ENCODE results near the gene MYH6. TPM values are rescaled to one million over a fixed set of nuclear protein-coding genes. Genes with fewer than 3 reads are reported as not detected.

MYH6 gene
- total RNA-seq, 1 experiment from 2014 or later, result not detected

GRCh38 chr14:23351681-23352505 lies 56.2 kb downstream of the MYH6 start:
- ChIA-PET POLR2A (ENCODE audit: low non-redundant PET) (no interaction called here), CTCF (no interaction called here)
- H3K4me1 ChIP-seq (ENCODE audit: insufficient read depth, low read length, poor library complexity, severe bottlenecking), result peaks cover 5% of the 10 kb centered on the region
- no TSS peak for BruUV-seq (replicated peaks)
- H3K27ac ChIP-seq (ENCODE audit: low read depth, low read length, poor library complexity, severe bottlenecking), result peak overlapping the region; percentile 61
- intact Hi-C loops (cut with micrococcal nuclease; ENCODE audit: unreplicated experiment), result loop anchor here (1.0 kb wide), 1 partner anchor 16 kb away; no protein-coding TSS in a partner anchor
- peaks cover 7% of the 10 kb centered on the region for H3K36me3 ChIP-seq (ENCODE audit: insufficient read depth, low read length, poor library complexity, severe bottlenecking)
- TF ChIP-seq EZH2 (IDR thresholded peaks at IDR 0.05; ENCODE audit: borderline replicate concordance, low read depth, low read length, poor library complexity, severe bottlenecking), result no peak
- TF ChIP-seq, protein P1, sequence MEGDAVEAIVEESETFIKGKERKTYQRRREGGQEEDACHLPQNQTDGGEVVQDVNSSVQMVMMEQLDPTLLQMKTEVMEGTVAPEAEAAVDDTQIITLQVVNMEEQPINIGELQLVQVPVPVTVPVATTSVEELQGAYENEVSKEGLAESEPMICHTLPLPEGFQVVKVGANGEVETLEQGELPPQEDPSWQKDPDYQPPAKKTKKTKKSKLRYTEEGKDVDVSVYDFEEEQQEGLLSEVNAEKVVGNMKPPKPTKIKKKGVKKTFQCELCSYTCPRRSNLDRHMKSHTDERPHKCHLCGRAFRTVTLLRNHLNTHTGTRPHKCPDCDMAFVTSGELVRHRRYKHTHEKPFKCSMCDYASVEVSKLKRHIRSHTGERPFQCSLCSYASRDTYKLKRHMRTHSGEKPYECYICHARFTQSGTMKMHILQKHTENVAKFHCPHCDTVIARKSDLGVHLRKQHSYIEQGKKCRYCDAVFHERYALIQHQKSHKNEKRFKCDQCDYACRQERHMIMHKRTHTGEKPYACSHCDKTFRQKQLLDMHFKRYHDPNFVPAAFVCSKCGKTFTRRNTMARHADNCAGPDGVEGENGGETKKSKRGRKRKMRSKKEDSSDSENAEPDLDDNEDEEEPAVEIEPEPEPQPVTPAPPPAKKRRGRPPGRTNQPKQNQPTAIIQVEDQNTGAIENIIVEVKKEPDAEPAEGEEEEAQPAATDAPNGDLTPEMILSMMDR (conservative IDR thresholded peaks at IDR 0.05; ENCODE audit: low read depth, low read length), result no peak
- DNase-seq (ENCODE audit: low spot score), result no peak
- no peaks in the 10 kb centered on the region for H3K27me3 ChIP-seq (replicated peaks; ENCODE audit: insufficient read depth, low read depth, low read length, poor library complexity)
- H3K9me3 ChIP-seq (ENCODE audit: low read depth, low read length, poor library complexity, severe bottlenecking), result no peaks in the 10 kb centered on the region
- peak overlapping the region; percentile 76 for H3K4me3 ChIP-seq (ENCODE audit: low read depth, low read length, poor library complexity, severe bottlenecking)

GRCh38 chr14:23349156-23349845 lies 58.8 kb downstream of the MYH6 start:
- H3K9me3 ChIP-seq (ENCODE audit: low read depth, low read length, poor library complexity, severe bottlenecking), result no peaks in the 10 kb centered on the region
- BruUV-seq (replicated peaks), result no TSS peak
- TF ChIP-seq, protein P1 (conservative IDR thresholded peaks at IDR 0.05; ENCODE audit: low read depth, low read length), result no peak
- TF ChIP-seq EZH2 (IDR thresholded peaks at IDR 0.05; ENCODE audit: borderline replicate concordance, low read depth, low read length, poor library complexity, severe bottlenecking), result no peak
- H3K4me1 ChIP-seq (ENCODE audit: insufficient read depth, low read length, poor library complexity, severe bottlenecking), result peaks cover 5% of the 10 kb centered on the region
- ChIA-PET CTCF (no interaction called here), POLR2A (ENCODE audit: low non-redundant PET) (no interaction called here)
- no peak overlapping the region for H3K27ac ChIP-seq (ENCODE audit: low read depth, low read length, poor library complexity, severe bottlenecking)
- DNase-seq (ENCODE audit: low spot score), result no peak
- H3K27me3 ChIP-seq (replicated peaks; ENCODE audit: insufficient read depth, low read depth, low read length, poor library complexity), result no peaks in the 10 kb centered on the region
- H3K4me3 ChIP-seq (ENCODE audit: low read depth, low read length, poor library complexity, severe bottlenecking), result no peak overlapping the region
- no peaks in the 10 kb centered on the region for H3K36me3 ChIP-seq (ENCODE audit: insufficient read depth, low read length, poor library complexity, severe bottlenecking)
- intact Hi-C loops (cut with micrococcal nuclease; ENCODE audit: unreplicated experiment), result no loop called here

DNA sequence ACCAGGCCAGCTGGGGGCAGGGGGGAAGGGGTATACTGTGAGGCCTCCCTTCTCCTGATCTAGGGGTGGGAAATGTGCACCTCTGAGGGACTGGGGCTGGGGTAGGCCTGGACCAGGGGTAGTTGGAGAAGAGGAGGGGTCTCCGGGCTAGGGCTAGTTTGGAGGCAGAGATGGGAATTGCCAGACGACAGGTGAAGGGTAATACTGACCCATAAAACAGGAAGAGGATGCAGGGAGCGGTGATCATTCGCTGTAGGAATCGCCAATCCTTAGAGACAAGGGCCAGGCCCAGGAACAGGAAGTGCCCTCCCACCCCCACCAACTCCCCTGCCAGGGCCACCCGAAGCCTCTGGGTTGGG lies 59.8 kb downstream of the MYH6 start:
- DNase-seq (ENCODE audit: low spot score), result no peak
- Histone ChIP-seq H3K9me3 (ENCODE audit: low read depth, low read length, poor library complexity, severe bottlenecking) (no peaks in the 10 kb centered on the region), H3K27me3 (replicated peaks; ENCODE audit: insufficient read depth, low read depth, low read length, poor library complexity) (no peaks in the 10 kb centered on the region), H3K4me3 (ENCODE audit: low read depth, low read length, poor library complexity, severe bottlenecking) (no peak overlapping the region), H3K36me3 (ENCODE audit: insufficient read depth, low read length, poor library complexity, severe bottlenecking) (no peaks in the 10 kb centered on the region), H3K4me1 (ENCODE audit: insufficient read depth, low read length, poor library complexity, severe bottlenecking) (peaks cover 5% of the 10 kb centered on the region), H3K27ac (ENCODE audit: low read depth, low read length, poor library complexity, severe bottlenecking) (no peak overlapping the region)
- no TSS peak for BruUV-seq (replicated peaks)
- ChIA-PET CTCF (no interaction called here), POLR2A (ENCODE audit: low non-redundant PET) (no interaction called here)
- TF ChIP-seq, protein P1 (conservative IDR thresholded peaks at IDR 0.05; ENCODE audit: low read depth, low read length), result no peak
- no peak for TF ChIP-seq EZH2 (IDR thresholded peaks at IDR 0.05; ENCODE audit: borderline replicate concordance, low read depth, low read length, poor library complexity, severe bottlenecking)
- intact Hi-C loops (cut with micrococcal nuclease; ENCODE audit: unreplicated experiment), result no loop called here

Data from A673 (cell line).